Measurements from ENCODE around the gene KIF24. TPM values are rescaled to one million over a fixed set of nuclear protein-coding genes. Genes with fewer than 3 reads are reported as not detected.
"Not testable (repeated sequence)": the region's sequence is repeated elsewhere in the genome, so short reads cannot be mapped to it uniquely, and the experiment has no call there.

KIF24 gene
- polyA plus RNA-seq (2014; cell fraction: cytosol; rRNA removed), result 5.3 and 7.5 TPM in 2 replicates
- polyA plus RNA-seq (2014; cell fraction: nucleus; rRNA removed), result 7.3 and 11.7 TPM in 2 replicates

- DNase-seq (ENCODE audit: low spot score), result peak; percentile 100
These were observed at the start of gene KIF24, which contains the start of gene NUDT2 for GRCh38 chr9:34328987-34329832. TSS of gene KIF24 (minus strand) at chr9:34329268. CDS start at chr9:34311346, 17,922 bp downstream. TSS of gene NUDT2 (plus strand) at chr9:34329569. CDS start at chr9:34339040, 9,471 bp downstream.

DNA sequence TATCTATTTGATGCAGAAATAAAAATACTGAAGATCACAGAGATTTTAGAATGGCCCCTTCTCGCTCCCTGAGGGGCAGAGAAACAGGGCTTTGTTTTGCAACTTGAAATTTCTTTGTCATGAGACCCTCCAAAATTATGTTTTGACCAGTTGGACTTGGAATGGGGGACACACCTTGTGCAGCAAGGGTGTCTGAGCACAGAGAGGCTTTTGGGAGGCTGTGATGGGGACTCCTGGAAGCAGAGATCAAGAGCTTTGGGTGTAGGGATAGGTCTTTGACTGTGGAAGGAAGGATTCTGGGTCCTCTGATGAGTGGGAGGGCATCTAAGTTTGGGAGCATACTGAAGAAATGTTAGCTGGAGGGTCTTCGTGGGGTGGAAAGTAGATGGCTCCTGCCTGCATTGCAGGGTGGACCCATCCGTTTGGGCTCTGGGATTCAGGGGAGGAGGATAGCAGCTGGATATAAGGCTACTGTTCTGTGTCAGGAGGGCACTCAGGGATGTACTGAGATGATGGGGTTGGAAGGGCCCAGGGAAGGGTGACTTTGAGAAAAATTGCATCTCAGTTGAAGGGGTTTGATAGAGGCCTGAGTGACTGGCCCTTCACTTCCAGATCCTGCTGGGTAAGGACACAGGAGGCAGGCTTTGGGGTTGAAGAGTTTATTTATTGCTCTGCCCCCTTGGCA, 49.5 kb upstream of the KIF24 start:
- no peak for DNase-seq (ENCODE audit: low spot score)

DNA sequence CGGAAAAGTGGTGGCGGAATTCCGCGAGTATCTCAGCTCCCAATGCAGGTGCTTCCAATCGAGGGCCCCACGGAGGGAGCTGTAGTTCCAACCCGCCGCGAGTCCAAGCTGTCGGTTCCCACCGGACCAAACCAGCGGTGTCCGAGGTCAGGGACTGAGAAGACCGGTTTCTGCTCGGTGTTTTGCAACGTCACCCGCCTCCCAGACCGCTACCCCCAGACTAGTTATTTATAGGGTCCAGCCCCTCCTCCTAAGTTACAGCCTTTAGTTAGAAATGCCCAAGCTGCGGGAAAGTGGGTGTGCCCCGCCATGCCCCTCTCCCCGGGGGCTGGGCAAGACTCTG, 48.3 kb upstream of the KIF24 start:
- DNase-seq (ENCODE audit: low spot score), result no peak

DNA sequence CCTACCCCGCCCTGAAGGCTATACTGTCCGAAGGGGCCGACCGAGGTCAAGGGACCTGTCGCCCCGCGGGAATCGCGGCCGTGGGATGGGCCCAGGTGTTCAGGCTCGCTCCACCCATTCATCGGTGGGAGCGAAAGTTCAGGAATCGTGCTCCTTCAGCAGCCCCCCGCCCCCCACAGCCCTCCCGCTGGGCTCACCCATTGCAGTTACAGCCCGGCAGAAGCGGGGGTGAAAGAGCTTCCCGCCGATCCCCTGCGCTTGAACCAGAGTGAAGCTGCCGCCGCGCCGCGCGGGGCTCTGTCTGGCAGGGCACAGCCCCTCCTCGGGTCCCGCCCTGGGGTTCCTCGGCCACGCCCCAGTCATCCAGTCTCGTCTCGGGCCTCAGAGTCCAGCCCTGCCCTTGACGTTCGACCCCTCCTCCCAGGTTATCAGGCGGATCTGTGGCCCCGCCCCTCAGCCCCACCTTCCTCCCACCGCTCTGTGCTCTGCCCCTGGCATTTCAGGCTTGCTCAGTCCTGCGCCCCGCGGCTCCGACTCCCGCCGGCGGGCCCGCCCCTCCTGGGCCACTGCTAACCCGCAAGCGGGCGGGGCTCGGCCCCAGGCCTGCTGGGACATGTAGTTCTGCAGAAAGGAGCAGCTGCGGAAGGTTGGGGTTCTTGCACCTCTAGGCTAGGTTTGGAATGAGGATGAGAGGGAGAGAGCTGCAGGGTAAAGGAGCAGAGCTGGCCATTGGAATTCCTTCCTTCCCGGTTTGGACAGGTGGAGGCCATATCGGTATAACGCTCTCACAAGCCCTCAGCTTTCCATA, 47.7 kb upstream of the KIF24 start, which contains the start of gene MYORG:
Gene MYORG (minus strand): TSS at position 303 of the 808 bp plus-strand sequence. CDS start 3,955 bp downstream, outside the sequence.
- DNase-seq (ENCODE audit: low spot score), result peak; percentile 97

DNA sequence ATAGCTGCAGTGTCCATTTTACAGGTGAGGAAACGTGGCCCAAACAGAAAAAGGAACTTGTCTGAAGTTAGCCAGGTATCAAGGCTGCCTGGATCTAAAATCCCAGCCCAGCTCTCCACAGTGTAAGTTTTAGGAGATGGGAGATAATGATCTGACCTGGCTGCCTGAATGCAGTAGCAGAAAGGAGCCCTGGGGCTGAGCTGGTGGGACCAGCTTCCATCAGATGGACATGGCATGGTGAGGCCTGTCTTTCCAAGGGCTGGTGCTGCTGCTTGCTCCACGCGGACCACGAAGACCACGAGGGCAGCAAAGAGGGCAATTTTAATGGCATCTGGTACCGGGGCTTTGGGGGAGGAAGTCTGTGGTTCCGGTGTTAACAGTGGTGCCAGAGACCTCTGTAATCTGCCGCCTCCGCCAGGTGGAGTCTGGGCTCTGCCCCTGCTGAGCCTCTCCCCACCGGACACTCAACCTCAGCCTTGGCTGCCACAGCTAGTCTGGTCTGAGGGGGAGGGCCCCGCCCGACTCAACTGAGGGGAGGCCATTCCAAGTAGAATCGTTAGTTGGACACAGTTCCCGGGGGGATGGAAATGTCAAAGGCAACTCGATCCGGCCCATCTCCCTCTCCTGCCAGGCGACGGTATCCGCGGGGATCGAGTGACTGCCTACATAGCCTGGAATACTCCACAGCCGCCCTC, 47.0 kb upstream of the KIF24 start:
- peak; percentile 59 for DNase-seq (ENCODE audit: low spot score)

DNA sequence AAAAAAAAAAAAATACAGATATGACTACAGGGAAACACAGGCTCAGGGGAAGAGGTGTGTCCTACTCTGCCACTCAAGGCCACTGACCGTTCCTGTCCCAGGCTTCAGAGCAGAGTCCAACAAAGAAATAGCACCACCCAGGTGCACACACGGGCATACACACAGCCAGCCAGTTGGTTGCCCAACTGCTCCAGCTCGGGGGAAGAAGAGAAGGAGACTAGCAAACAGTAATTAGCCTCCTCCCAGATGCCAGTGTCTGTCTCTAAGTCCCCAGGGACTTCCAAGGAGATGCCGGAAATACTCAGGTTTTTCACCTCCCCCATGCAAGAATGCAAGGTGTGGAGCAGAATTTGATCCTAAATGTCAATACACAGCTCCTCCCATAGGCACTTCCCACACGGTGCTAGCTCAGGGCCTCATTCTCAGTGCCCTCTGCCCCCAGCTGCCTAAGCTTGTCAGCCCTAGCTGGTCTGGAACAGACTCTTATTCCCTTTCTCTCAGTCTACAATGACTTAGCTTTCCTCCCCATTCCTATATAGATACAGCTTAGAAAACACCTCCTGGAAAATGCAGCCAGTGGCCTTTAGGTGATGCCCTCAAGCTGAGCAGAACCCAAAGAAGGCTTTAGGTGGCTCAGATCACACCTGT, 46.0 kb upstream of the KIF24 start:
- peak; percentile 41 for DNase-seq (ENCODE audit: low spot score)

DNA sequence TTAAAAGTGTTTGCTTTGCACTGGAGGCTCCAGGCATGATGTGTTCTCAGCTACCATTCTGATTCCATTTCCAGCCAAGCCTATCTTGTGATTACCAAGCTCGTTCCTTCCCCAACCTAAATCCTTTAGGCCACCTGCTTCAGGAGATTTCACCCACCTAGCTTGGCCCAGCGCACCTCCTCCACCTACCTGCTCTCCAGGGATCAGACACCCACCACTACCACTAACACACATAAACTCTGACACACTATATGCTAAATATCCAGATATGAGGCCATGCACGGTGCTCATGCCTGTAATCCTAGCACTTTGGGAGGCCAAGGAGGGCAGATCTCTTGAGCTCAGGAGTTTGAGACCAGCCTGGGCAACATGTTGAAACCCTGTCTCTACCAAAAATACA, 45.3 kb upstream of the KIF24 start:
- DNase-seq (ENCODE audit: low spot score), result no peak

GRCh38 chr9:34373749-34374148, 44.7 kb upstream of the KIF24 start:
- no peak for DNase-seq (ENCODE audit: low spot score)

- DNase-seq (ENCODE audit: low spot score), result no peak
These were observed 43.5 kb upstream of the KIF24 start for GRCh38 chr9:34372467-34373011.

GRCh38 chr9:34371886-34372466, 42.9 kb upstream of the KIF24 start:
- DNase-seq (ENCODE audit: low spot score), result no peak

- DNase-seq (ENCODE audit: low spot score), result no peak
These were observed 42.2 kb upstream of the KIF24 start for GRCh38 chr9:34370970-34371880.

GRCh38 chr9:34370335-34370969, 41.4 kb upstream of the KIF24 start:
- DNase-seq (ENCODE audit: low spot score), result no peak

- no peak for DNase-seq (ENCODE audit: low spot score)
These were observed 40.6 kb upstream of the KIF24 start for GRCh38 chr9:34369636-34370035.

DNA sequence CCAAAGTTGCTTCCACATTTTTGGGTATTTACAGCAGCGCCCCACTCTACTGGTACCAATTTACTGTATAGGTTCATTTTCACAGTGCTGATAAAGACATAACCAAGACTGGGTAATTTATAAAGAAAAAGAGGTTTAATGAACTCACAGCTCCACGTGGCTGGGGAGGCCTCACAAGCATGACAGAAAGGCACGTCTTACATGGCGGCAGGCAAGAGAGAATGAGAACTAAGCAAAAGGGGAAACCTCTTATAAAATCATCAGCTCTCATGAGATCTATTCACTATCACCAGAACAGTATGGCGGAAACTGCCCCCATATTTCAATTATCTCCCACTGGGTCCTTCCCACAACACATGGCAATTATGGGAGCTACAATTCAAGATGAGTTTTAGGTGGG, 39.7 kb upstream of the KIF24 start:
- DNase-seq (ENCODE audit: low spot score), result not testable (repeated sequence)

DNA sequence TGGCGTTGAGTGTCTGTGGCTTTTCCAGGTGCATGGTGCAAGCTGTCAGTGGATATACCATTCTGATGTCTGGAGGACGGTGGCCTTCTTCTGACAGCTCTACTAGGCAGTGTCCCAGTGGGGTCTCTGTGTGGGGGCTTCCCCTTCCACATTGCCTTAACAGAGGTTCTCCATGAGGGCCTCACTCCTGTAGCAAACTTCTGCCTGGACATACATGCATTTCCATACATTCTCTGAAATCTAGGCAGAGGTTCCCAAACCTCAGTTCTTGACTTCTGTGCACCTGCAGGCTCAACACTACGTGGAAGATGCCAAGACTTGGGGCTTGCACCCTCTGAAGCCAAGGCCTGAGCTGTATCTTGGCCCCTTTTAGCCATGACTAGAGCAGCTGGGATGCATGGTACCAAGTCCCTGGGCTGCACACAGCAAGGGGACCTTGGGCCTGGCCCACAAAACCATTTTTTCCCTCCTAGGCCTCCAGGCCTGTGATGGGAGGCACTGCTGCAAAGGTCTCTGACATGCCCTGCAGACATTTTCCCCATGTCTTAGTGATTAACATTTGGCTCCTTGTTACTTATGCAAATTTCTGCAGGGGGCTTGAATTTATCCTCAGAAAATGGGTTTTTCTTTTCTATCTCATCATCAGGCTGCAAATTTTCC, 38.8 kb upstream of the KIF24 start:
- DNase-seq (ENCODE audit: low spot score), result not testable (repeated sequence)

DNA sequence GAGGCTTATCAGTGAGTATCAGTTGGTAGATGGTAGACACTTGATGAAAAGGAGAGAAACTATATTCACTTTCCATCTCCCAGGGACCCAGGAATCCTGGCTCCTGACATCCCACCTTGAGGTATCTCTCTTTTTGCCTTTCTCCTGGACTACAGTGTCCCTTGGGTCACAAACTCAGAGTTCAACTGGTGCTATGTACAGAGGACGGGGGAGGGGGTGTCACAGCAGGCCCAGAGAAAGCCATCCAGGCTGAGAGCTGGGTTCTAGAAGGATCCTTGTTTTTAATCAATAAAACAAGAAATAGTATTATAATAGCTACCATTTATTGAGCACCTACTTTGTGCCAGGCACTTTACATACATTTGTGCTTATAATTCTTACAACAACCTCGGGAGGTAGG, 37.3 kb upstream of the KIF24 start:
- no peak for DNase-seq (ENCODE audit: low spot score)

- DNase-seq (ENCODE audit: low spot score), result no peak
These were observed 36.2 kb upstream of the KIF24 start for GRCh38 chr9:34365282-34365681.
